ENCODE measurements around the gene HECTD3. TPM values are rescaled to one million over a fixed set of nuclear protein-coding genes. Genes with fewer than 3 reads are reported as not detected.

The HECTD3 gene
- total RNA-seq, result 10 to 100 TPM; 56.6 to 67.4 (median 64.4) TPM
- 16.1 TPM for total RNA-seq (2013)

GRCh38 chr1:45010855-45011811 lies at the start of gene HECTD3:
Gene HECTD3 (minus strand): TSS chr1:45011324. CDS start chr1:45011257, 67 bp downstream.
- H3K27me3 ChIP-seq (ENCODE audit: control insufficient read depth, insufficient read depth, low read length), result no peaks in the 10 kb centered on the region
- Mint-ChIP-seq H3K4me1 (peaks cover 43 to 62% of the 10 kb centered on the region in 2 donors), H3K36me3 (no peaks in the 10 kb centered on the region), H3K27me3 (ENCODE audit: low read depth in 2 of 2) (no peaks in the 10 kb centered on the region), H3K27ac (peak within 1 kb of the TSS; percentile 94 to 97), H3K4me3 (peak within 1 kb of the TSS; percentile 89), H3K9me3 (no peaks in the 10 kb centered on the region)
- H3K36me3 ChIP-seq (ENCODE audit: control insufficient read depth, insufficient read depth, low read length), result peaks cover 32% of the 10 kb centered on the region
- DNase-seq, result peak; percentile 61 to 81
- intact Hi-C loops (cut with micrococcal nuclease), result loop anchor here (1.0 to 5.0 kb wide), 2 partner anchors 25 to 234 kb away; partner anchors contain the start of genes EIF2B3 and RPS8
- peak within 1 kb of the TSS; percentile 63 for H3K4me3 ChIP-seq (ENCODE audit: low read length)
- peaks cover 39% of the 10 kb centered on the region for H3K4me1 ChIP-seq (ENCODE audit: control insufficient read depth, insufficient read depth, low read length)
- peak within 1 kb of the TSS; percentile 76 for H3K27ac ChIP-seq (ENCODE audit: low read length)
- no peaks in the 10 kb centered on the region for H3K9me3 ChIP-seq (ENCODE audit: control insufficient read depth, insufficient read depth, low read length)
- TF ChIP-seq CTCF (IDR thresholded peaks at IDR 0.05), result no peak
- WGBS (ENCODE audit: insufficient coverage), result under 1% methylated on average over 60 of the region's 62 CpGs
- peak; percentile 57 to 81 (median 72) for ATAC-seq

- DNase-seq, result no peak
- H3K4me3 Mint-ChIP-seq, result no peak overlapping the region
- intact Hi-C loops (cut with micrococcal nuclease), result no loop called here
- Histone ChIP-seq H3K9me3 (ENCODE audit: control insufficient read depth, insufficient read depth, low read length) (no peaks in the 10 kb centered on the region), H3K4me3 (ENCODE audit: low read length) (no peak overlapping the region), H3K27ac (ENCODE audit: low read length) (no peak overlapping the region), H3K36me3 (ENCODE audit: control insufficient read depth, insufficient read depth, low read length) (no peaks in the 10 kb centered on the region), H3K4me1 (ENCODE audit: control insufficient read depth, insufficient read depth, low read length) (no peaks in the 10 kb centered on the region), H3K27me3 (ENCODE audit: control insufficient read depth, insufficient read depth, low read length) (no peaks in the 10 kb centered on the region)
- H3K27ac Mint-ChIP-seq, result no peak overlapping the region
- H3K4me1 Mint-ChIP-seq, result no peaks in the 10 kb centered on the region
- 100% methylated on average over 2 of the region's 2 CpGs for WGBS (ENCODE audit: insufficient coverage)
- no peak for TF ChIP-seq CTCF (IDR thresholded peaks at IDR 0.05)
- no peak for ATAC-seq
- no peaks in the 10 kb centered on the region for H3K27me3 Mint-ChIP-seq (ENCODE audit: low read depth in 2 of 2)
- H3K9me3 Mint-ChIP-seq, result no peaks in the 10 kb centered on the region
- H3K36me3 Mint-ChIP-seq, result no peaks in the 10 kb centered on the region
Measured at GRCh38 chr1:45059829-45060228, 48.7 kb upstream of the HECTD3 start.

GRCh38 chr1:45057542-45057941 lies 46.4 kb upstream of the HECTD3 start:
- Histone ChIP-seq H3K4me1 (ENCODE audit: control insufficient read depth, insufficient read depth, low read length) (no peaks in the 10 kb centered on the region), H3K27ac (ENCODE audit: low read length) (no peak overlapping the region), H3K36me3 (ENCODE audit: control insufficient read depth, insufficient read depth, low read length) (no peaks in the 10 kb centered on the region), H3K4me3 (ENCODE audit: low read length) (no peak overlapping the region), H3K9me3 (ENCODE audit: control insufficient read depth, insufficient read depth, low read length) (no peaks in the 10 kb centered on the region), H3K27me3 (ENCODE audit: control insufficient read depth, insufficient read depth, low read length) (no peaks in the 10 kb centered on the region)
- TF ChIP-seq CTCF (IDR thresholded peaks at IDR 0.05), result no peak
- no peaks in the 10 kb centered on the region for H3K9me3 Mint-ChIP-seq
- no peaks in the 10 kb centered on the region for H3K36me3 Mint-ChIP-seq
- no peak for ATAC-seq
- H3K4me3 Mint-ChIP-seq, result no peak overlapping the region
- no peak overlapping the region for H3K27ac Mint-ChIP-seq
- 88% methylated on average over 1 of the region's 1 CpG for WGBS (ENCODE audit: insufficient coverage)
- no peaks in the 10 kb centered on the region for H3K4me1 Mint-ChIP-seq
- no peak for DNase-seq
- H3K27me3 Mint-ChIP-seq (ENCODE audit: low read depth in 2 of 2), result no peaks in the 10 kb centered on the region
- intact Hi-C loops (cut with micrococcal nuclease), result no loop called here

All from natural killer cell (primary cell).